HCT116 (cell line): ENCODE measurements around the gene SLC5A2. TPM values are rescaled to one million over a fixed set of nuclear protein-coding genes. Genes with fewer than 3 reads are reported as not detected.
A peak's percentile ranks its signal among the peaks of the same experiment; 100 is the strongest.

Source experiments
- ATAC-seq: fragments of 200-7000 bp; cut with Tn5 transposase; 2 replicates; pipeline ENCODE4 v1.9.1; 2020; ENCODE audit warnings: mild to moderate bottlenecking, moderate library complexity
- BruUV-seq: library from RNA; stranded (reverse); fragments of 400-500 nt; replicated peaks from 2 replicates; lab custom pipeline; 2021; lab: Mats Ljungman, UMichigan
- CTCF ChIA-PET: fragments of 300-600 bp; sonication (Branson Sonifier 250); formaldehyde crosslinking; loops from one replicate; lab custom pipeline; 2021; ENCODE audit warnings: antibody characterized with exemption; lab: Charles Lee
- POLR2A ChIA-PET: fragments of 300-600, 350-600 bp; sonication (Branson Sonifier 250); formaldehyde crosslinking; loops from one replicate; lab custom pipeline; 2021; ENCODE audit warnings: antibody characterized with exemption; lab: Charles Lee
- RAD21 ChIA-PET, 2 experiments: fragments of 300-600 bp; sonication (Branson Sonifier 250); formaldehyde crosslinking; loops; one replicate each; lab custom pipeline; 2023; ENCODE audit warnings: low total read pairs in 2 of 2; ENCODE audit not compliant: uncharacterized antibody in 2 of 2, unreplicated experiment in 2 of 2, low non-redundant PET in 1 of 2; lab: Charles Lee
- DNase-seq: peaks from one replicate; pipeline ENCODE4 v3.0.0-alpha.2; 2010; ENCODE audit warnings: low read depth, low spot score
- H2AFZ ChIP-seq: fragments of 200-600 bp; shearing (Covaris generic), sonication (generic); 2 replicates; pipeline ENCODE4 v1.6.1; 2017; ENCODE audit warnings: low read depth, mixed run types, mixed read lengths, antibody characterized with exemption, low read length; ENCODE audit not compliant: poor library complexity, severe bottlenecking
- H3K27ac ChIP-seq: 2 replicates; pipeline ENCODE4 v1.5.1; 2012; ENCODE audit warnings: low read depth, low read length
- H3K27me3 ChIP-seq: fragments of 200-600 bp; sonication (generic); 2 replicates; pipeline ENCODE4 v1.6.1; 2016; ENCODE audit warnings: mixed run types, low read length, mixed read lengths; ENCODE audit not compliant: insufficient read depth
- H3K36me3 ChIP-seq, 2 experiments: fragments of 200-500 bp in 1 of 2; fragments of 200-600 bp in 1 of 2; sonication (Bioruptor generic) in 1 of 2; sonication (generic) in 1 of 2; 2 replicates each; pipeline versions ENCODE4 v1.5.1 to v1.6.1; 2014 to 2016; ENCODE audit warnings: low read length in 2 of 2, inconsistent platforms in 1 of 2, mixed read lengths in 1 of 2, mixed run types in 1 of 2; ENCODE audit not compliant: insufficient read depth in 2 of 2, control insufficient read depth in 1 of 2
- H3K4me1 ChIP-seq, 2 experiments: fragments of 200-600 bp in 1 of 2; sonication (generic) in 1 of 2; 2 replicates each; pipeline versions ENCODE4 v1.5.1 to v1.6.1; 2012 to 2017; ENCODE audit warnings: low read length in 2 of 2, inconsistent platforms in 1 of 2, mild to moderate bottlenecking in 1 of 2, mixed read lengths in 1 of 2, mixed run types in 1 of 2, moderate library complexity in 1 of 2; ENCODE audit not compliant: insufficient read depth in 2 of 2, control insufficient read depth in 1 of 2
- H3K4me2 ChIP-seq: fragments of 200-600 bp; sonication (generic); 2 replicates; pipeline ENCODE4 v1.6.1; 2017; ENCODE audit warnings: mixed run types, low read length, mixed read lengths
- H3K4me3 ChIP-seq, 2 experiments: fragments of 200-600 bp in 1 of 2; sonication (generic) in 1 of 2; replicated peaks in 1 of 2; 2 replicates each; pipeline ENCODE4 v1.5.1; 2011 to 2016; ENCODE audit warnings: low read length in 2 of 2, control low read depth in 1 of 2, low read depth in 1 of 2, mild to moderate bottlenecking in 1 of 2, mixed read lengths in 1 of 2, mixed run types in 1 of 2
- H3K79me2 ChIP-seq: fragments of 200-600 bp; sonication (generic); 2 replicates; pipeline ENCODE4 v1.6.1; 2017; ENCODE audit warnings: mild to moderate bottlenecking, mixed run types, low read length, moderate library complexity, mixed read lengths; ENCODE audit not compliant: insufficient read depth
- H3K9ac ChIP-seq: fragments of 200-600 bp; sonication (generic); 2 replicates; pipeline ENCODE4 v1.6.1; 2016; ENCODE audit warnings: low read length, mixed read lengths
- H3K9me2 ChIP-seq: fragments of 200-600 bp; sonication (generic), shearing (Covaris generic); 2 replicates; pipeline ENCODE4 v1.6.1; 2017; ENCODE audit warnings: mixed run types, mild to moderate bottlenecking, moderate library complexity; ENCODE audit not compliant: insufficient read depth
- H3K9me3 ChIP-seq, 2 experiments: fragments of 200-500 bp in 1 of 2; fragments of 200-600 bp in 1 of 2; sonication (Bioruptor generic) in 1 of 2; sonication (generic) in 1 of 2; 2 replicates each; pipeline ENCODE4 v1.6.1; 2014 to 2017; ENCODE audit warnings: low read length in 2 of 2, mixed read lengths in 2 of 2, inconsistent platforms in 1 of 2, low read depth in 1 of 2, mild to moderate bottlenecking in 1 of 2, mixed run types in 1 of 2, moderate library complexity in 1 of 2; ENCODE audit not compliant: control insufficient read depth in 1 of 2, insufficient read depth in 1 of 2
- H4K20me1 ChIP-seq: fragments of 200-600 bp; sonication (generic), shearing (Covaris generic); 2 replicates; pipeline ENCODE4 v1.6.1; 2017; ENCODE audit warnings: mixed run types, mild to moderate bottlenecking, moderate library complexity; ENCODE audit not compliant: insufficient read depth
- ELF1 ChIP-seq: IDR thresholded peaks from 2 replicates; pipeline ENCODE4 v1.6.1; 2012; ENCODE audit warnings: low read depth, borderline replicate concordance
- EZH2 ChIP-seq: fragments of 200-600 bp; sonication (generic); IDR thresholded peaks from 2 replicates; pipeline ENCODE4 v1.6.1; 2017; ENCODE audit warnings: antibody characterized with exemption, mixed run types
- EZH2phosphoT487 ChIP-seq: fragments of 200-600 bp; IDR thresholded peaks from 2 replicates; pipeline ENCODE4 v1.6.1; 2018; ENCODE audit warnings: antibody characterized with exemption, borderline replicate concordance
- FOSL1 ChIP-seq: IDR thresholded peaks from 2 replicates; pipeline ENCODE4 v1.6.1; 2012; ENCODE audit warnings: low read depth
- POLR2A ChIP-seq: IDR thresholded peaks from 2 replicates; pipeline ENCODE4 v1.7.0; 2011; ENCODE audit warnings: borderline replicate concordance; ENCODE audit not compliant: insufficient read depth, insufficient read length; ENCODE audit errors: extremely low read depth
- YY1 ChIP-seq: IDR thresholded peaks from 2 replicates; pipeline ENCODE4 v1.6.1; 2011; ENCODE audit warnings: low read length, low read depth, moderate library complexity, mild to moderate bottlenecking; ENCODE audit not compliant: insufficient replicate concordance; ENCODE audit errors: extremely low read depth
- ZFX ChIP-seq: fragments of 450-650 bp; IDR thresholded peaks from 2 replicates; pipeline ENCODE4 v1.6.1; 2017
- intact Hi-C: fragments of 100-400 bp; cut with micrococcal nuclease; formaldehyde crosslinking; loops from 2 replicates; pipeline ENCODE4 v1.10.0; 2022
- total RNA-seq: library from RNA; stranded (reverse); gene quantifications from one replicate; pipeline ENCODE4 v1.2.1, GENCODE V29; 2021; ENCODE audit not compliant: unreplicated experiment

The SLC5A2 gene
- total RNA-seq, 1 experiment from 2014 or later = 0.10 TPM

GRCh38 chr16:31507929-31508705 lies 25.2 kb downstream of the SLC5A2 start, which contains the start of gene RUSF1 (continued):
- TF ChIP-seq EZH2phosphoT487 = no peak
- TF ChIP-seq POLR2A = peak; percentile 73
- peak; percentile 89 for TF ChIP-seq YY1
- TF ChIP-seq EZH2 = no peak
- TF ChIP-seq, all 23 proteins: peak for 12

- CTCF ChIA-PET = interaction anchor here (0.6 kb wide), 1 partner anchor 206 kb away, joined by 9 read pairs; no protein-coding TSS in a partner anchor
- no peaks in the 10 kb centered on the region for H4K20me1 ChIP-seq
- POLR2A ChIA-PET = interaction anchor here (0.6 to 1.2 kb wide), 3 partner anchors 32 to 74 kb away, joined by 3 to 6 read pairs (median 3); no protein-coding TSS in a partner anchor
- H3K4me3 ChIP-seq = peak overlapping the region; percentile 97 to 98
- H3K4me1 ChIP-seq = peaks cover 14 to 20% of the 10 kb centered on the region in 2 experiments; a peak in 3 of 4 replicates
- no peaks in the 10 kb centered on the region for H3K9me2 ChIP-seq
- H3K36me3 ChIP-seq = peaks cover 0 to 3% of the 10 kb centered on the region in 2 experiments; a peak in 1 of 4 replicates
- H3K27me3 ChIP-seq = no peaks in the 10 kb centered on the region
- peak; percentile 68 for TF ChIP-seq ZFX
- TF ChIP-seq ELF1 = no peak
- 0 out of 2 replicates have a peak, but pooled peaks have one; percentile 12 for TF ChIP-seq FOSL1
- H2AFZ ChIP-seq = peak overlapping the region; percentile 33
- H3K79me2 ChIP-seq = peaks cover 16% of the 10 kb centered on the region
- RAD21 ChIA-PET = no interaction called here
- peak; percentile 9; the same call in 1 of the 2 replicates for ATAC-seq
- no peak for DNase-seq
- no peaks in the 10 kb centered on the region for H3K9me3 ChIP-seq
- H3K9ac ChIP-seq = peak overlapping the region; percentile 96
- peak overlapping the region; percentile 76 for H3K27ac ChIP-seq
- peak overlapping the region; percentile 78 for H3K4me2 ChIP-seq
- TSS peak; percentile 83 for BruUV-seq
- intact Hi-C loops = loop anchor here (10.0 kb wide), 1 partner anchor 366 kb away; the partner anchor contains the start of gene ZNF267
Measured at GRCh38 chr16:31508706-31509195, 25.8 kb downstream of the SLC5A2 start.
